Activated CD8-positive, alpha-beta memory T cell treated with anti-CD3 and anti-CD28 coated beads for 48 hours (primary cell): ENCODE measurements around the gene GABBR2.

ENCODE experiments used
- DNase-seq, 3 experiments: peaks; one replicate each; pipeline ENCODE4 v3.0.0-alpha.2; 2020; ENCODE audit warnings: low read depth in 2 of 3, low spot score in 2 of 3

GABBR2 gene

DNA sequence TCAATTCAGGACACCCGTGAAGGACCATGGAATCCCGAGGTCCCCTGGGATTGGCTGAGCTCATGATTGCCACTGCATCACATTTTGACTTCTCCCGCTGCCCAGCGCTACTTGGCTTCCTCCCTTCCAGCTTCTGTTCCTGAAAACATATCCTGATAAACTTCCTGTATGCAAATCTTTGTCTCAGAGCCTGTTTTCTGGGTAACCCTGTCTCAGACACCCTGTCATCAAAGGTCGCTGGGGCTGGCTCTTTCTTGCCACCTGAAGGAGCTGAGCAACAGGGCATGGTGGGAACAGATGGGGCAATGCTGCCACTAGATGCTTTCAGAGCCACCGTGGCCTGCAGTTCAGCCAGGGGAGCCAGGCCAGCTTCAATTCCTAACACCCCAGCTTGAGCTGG is 299.0 kb downstream of the GABBR2 start:
- no peak for DNase-seq

DNA sequence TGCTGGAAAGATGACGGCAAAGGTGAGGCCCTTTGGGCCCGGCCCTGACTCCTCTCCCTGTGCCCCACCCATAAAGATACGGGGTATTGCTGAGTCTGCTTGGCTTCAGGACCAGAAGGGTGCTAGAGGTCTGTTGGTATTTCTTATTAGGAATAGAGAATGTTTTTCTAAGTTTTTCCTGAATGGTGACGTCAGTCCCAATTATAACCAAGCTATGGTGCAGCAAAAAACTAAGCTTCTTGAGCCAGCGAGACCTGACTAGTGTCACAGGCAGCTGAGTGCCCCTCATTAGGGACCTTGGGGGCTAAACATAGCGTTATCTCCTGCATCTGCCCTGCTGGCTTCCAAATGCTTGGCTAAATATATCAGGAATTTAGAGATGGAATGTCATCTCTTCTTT is 302.3 kb downstream of the GABBR2 start:
- no peak for DNase-seq

DNA sequence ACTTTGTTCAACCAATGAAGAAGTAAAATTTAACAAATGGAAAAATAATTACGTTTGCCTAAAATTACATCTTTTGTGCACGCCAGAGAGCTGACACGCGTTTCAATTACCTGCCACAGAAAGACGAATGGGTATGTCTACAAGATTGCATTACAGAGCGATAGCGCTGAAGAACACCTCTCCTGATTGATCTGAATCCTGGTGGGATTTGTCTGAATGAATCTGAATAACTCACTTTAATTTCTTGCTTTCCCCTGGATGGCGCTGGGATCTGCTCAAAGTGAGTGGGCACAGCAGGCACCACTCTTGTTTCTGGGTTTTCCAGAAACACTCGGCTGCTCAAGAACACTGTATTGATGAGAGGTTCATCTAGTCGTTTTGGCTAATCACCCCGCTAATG is 304.5 kb downstream of the GABBR2 start:
- no peak for DNase-seq

DNA sequence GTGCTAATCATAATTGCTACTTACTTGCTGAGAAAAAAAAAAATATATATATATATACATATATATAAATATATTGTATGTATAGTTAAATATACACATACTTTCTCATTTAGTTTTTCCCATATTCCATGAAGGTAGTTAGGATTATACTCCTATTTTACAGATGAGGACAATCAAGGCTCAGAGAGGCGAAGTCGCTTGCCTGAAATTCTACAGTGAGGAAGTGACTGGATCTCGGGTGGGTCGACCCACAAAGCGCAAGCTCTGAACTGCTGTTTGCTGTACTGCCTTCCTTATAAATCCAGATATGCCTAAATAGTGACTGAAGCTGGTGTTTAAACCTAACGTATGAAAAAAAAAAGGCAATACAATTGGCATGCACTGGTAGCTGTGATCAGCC is 305.0 kb downstream of the GABBR2 start:
- no peak for DNase-seq

DNA sequence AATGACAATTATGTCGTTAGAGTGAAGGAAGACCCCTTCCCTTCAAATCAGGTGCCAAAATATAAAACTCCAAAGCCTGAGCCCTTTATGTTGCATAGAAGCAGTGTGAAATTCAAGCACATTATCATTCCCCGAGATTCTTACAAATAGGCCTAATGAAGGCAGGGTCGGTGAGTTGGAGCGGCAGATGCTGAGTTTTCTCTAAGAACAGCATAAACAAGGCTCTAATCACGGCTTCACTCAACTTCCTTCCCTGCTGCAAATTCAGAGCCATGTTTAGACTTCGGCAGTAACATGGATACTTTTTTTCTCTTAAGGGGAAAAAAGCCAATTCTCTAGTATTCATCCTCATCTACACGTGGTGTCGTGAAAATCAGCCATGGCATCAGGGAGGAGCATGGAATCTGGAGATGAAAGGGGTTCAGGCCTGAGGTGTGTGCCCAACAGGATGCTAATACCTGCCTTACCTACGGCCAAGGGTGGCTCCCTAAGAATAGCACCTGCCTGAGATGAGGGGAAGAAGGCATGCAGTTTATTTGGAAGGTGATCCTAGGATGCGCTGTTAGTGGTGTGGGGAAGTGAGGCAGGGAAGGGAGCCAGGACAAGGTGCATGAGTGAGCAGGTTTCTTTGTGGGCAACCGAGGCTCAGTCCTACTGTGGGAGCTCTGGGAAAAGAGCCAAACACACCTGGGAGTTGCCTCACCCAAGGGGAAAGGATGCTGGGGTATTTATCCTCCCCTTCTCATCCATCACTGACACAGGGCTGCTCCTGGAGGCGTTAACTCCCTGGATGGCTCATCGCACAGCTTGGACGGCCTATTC is 306.5 kb downstream of the GABBR2 start:
- no peak for DNase-seq

DNA sequence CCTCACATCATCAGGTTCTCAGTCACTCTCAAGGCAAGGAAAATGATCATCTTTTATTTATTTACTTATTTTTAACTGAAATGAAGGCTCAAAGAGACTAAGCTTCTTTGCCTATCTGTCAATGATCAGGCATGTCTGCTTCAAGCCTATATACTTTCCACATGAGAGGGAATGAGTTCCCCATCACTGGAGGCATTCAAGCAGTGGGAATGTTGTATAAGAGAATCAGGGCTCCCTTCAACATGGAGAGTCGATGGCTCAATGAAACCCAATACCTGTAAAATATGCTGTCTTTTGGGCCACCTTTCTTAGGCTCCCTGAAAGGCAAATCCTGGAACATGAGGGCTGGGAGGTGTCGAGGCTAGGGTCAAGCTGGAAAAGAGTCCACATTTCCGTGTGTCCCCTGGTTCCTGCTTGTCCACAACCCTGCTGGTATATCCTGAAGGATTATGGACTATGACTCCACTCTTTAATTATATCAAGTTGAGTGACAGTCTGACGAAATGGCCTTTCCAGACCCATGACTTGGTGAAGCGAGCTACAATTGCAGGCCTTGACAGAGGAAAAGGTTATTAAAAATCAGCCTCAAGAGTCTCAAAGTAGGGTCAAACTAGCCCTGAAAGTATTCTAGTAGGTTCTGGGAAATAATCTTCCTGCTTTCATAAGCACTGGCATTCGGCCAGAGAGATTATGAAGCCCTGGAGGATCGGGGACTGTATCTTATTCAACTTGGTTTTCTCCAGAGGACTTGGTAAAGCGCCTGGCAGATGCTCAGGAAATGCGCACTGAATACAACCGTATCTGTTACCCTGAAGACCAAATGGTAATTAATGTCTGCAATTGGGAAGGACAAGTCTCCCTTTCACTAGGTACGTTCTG is 307.4 kb downstream of the GABBR2 start:
- DNase-seq: no peak

DNA sequence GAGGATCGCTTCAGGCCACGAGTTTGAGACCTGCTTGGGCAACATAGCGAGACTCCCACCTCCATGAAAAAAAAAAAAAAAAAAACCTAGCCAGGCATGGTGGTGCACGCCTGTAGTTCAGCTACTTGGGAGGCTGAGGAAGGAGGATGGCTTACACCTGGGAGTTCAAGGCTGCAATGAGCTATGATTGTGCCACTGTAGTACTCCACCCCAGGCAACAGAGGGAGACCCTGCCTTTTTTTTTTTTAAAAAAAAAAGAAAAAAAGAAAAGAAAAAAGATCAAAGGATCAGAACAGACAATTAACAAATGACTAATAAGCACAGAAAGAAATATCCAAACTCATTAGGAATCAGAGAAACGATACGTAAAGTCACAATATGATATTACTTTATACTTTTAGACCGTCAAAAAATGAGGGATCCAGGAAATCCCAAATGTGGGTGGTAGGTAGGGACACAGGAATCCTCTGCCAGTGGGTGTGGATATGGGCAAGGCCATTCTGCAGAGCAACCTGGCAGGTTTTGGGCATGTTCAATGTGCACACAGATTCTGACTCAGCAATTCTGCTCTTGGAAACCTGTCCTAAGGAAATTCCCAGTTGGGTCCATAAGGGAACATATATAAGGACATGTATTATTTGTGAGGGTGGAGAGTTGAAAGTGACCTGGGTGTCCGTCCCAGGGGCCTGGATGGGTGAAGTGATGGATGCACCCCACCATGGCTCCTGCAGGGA is 308.6 kb downstream of the GABBR2 start:
- DNase-seq: no peak

DNA sequence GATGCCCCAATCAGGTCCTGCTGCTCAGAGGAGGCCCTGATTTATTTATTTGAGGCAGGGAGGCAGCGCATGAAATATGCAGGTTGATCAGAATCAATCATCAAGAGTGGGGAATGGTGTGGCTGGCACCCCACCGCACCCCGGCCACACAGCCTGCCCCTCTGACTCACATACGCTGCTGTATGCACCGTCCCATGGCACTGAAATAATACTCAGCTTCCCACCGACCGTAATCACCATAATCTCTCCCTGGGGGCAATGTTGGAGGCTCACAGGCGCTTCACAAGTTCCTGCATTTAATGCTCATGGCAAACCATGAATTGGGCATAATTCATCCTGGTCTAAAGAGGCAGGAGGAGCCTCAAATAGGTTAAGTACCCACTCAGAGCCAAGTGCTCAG is 312.1 kb downstream of the GABBR2 start:
- DNase-seq: no peak

DNA sequence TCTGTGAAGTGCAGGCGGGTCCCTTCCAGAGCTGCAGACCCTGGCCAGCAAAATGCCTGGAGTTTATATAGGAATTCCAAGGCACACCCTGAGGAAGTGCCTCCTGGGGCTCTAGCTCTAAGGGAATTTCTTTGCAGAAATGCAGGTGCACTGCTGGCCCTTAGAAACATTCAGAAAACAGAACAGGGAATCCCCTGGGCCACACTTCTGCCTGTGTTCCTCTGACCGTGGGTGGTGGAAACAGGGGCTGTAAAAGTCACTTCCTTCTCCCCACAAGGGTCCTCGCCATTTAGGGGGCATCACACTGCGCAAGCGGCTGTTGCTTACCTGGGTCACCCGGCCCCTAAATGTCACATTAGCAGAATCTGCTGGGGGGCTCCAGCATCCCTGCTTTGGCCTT is 312.5 kb downstream of the GABBR2 start:
- no peak for DNase-seq

DNA sequence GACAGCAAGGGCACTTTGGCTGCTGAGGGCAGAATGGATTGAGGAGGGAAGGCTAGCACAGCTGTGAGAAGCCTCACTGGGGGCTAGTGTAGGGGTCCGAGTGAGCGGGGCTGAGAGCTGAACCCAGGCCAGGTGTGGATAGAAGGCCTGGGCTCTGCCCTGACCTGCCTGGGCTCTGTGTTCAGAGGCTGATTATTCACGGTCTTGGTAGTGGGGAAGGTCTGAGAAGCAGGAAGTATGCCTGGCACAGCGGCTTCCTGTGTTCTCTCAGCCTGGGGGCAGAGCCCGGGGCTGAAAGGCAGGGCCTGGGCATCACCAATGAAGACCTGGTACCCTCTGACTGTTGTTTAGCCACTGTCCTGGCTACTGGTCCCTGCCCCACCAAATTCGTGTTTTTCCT is 316.9 kb downstream of the GABBR2 start:
- no peak for DNase-seq

DNA sequence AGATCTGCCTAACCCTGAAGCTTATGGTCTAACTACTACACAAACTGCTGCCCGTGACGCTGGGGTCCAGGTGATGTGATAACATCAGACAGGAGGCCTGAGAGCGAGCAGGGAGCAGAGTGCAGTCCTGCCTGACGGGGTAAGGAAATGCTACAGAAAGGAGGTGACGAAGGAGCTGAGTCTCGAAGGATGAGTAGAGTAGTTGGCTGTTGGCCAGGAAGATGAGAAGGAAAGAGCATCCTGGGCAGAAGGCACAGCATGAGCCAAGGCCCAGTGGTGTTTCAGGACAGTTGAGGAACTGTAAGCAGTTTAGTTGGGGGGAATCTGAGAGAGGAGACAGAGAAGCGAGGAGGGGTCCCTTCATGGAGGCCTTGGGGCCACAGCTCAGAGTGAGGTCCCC is 317.3 kb downstream of the GABBR2 start:
- no peak for DNase-seq

DNA sequence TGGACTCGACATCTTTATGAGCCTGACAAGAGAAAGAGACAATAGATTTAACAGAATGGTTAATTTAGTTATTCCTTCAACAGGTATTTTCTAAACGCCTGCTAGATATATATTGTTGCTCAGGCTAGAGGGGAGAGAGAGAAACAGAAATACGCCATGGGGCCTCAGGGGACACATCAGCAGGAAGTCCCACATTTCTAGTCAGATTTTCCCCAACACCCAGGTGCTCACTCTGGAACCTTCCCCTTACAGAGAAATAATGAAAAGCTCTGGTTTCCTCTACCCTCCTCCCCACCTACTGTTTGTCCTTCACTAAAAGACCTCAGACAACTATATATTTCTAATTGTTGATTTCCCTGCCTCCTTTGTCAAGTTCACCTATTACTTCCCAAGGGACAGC is 323.0 kb downstream of the GABBR2 start:
- no peak for DNase-seq

DNA sequence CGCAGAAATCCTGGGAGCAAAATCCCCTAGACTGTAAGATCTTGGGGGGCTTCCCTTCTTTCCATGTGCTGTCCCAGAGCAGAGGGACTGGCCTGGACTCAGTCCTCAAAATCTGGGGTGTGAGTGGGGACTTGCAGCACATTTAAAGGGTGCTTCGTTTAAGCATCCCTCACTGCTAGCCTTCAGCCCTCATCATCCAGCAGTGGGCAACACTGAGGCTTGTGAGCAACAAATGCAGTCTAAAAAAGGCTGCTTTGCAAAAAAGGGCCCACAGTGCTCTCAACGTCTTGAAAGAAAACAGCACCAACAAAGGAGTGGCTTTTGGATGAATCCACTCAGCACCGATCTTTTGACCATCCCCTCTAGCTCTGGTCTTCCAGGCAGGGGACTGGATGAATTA is 325.0 kb downstream of the GABBR2 start:
- DNase-seq: no peak

DNA sequence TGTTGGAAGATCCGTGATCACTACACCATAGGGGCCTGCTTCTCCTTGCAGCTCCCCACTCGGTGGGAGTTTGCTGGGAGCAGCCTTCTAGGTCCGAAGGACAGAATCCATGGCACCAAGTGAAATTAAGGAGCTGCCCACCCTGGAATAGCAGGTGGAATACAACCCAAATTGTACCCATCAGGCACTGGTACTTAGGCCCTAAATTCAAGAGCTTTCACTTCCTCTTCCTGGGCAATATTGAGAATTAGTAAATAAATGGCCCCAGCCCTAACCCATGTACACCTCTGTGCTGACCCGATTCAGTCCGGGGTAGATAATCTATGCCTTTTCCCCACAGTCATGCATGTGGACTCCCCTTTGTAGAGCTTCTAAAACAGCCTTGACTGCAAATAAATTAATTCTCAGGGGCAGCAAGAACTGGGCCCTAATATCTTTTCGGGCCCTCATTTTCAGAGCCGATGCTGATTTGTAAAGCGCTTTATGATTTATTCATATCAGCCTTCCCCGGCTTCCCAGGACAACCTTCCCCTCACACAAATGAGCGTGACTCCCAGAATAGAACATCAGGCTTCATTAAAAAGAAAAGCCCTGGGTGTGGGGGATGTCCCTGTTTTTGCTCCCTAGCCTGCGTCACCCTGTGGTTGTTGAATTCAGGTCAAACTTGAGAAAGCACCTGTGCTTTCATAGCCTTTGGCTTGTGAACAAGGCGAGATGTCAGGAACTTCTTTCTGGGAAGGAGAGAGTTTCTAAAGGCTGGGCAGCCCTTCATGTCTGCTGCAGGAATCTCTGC is 327.2 kb downstream of the GABBR2 start:
- DNase-seq: no peak

DNA sequence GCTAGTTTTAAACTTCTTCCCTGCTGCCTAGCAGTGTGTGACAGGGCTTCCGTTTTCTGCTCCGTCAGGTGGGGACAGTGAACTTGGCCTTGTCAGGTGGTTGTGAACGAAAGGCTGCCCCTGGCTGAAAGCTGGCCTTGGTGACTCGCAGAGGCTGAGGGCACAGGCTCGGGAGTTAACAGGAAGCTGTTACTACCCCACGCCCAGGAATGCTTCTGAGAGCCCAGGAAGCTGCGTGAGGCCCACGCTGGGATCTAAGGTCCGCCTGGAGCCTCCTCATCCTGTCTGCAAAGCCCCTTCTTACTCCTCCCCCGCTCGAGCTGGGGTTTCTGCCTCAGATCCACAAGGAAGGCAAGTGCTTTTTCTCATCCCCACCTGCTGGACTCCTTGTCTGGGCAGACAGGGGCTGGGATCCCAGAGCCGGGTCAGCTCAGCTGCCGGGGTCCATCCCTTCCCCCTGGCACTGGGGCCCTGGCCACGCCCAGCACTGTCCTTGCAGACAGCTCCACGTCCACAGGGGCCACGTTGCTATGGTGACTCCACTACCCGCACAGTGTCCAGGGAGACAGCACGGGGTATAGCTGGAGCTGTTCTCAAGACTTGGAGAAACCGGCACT is 328.6 kb downstream of the GABBR2 start:
- DNase-seq: no peak

DNA sequence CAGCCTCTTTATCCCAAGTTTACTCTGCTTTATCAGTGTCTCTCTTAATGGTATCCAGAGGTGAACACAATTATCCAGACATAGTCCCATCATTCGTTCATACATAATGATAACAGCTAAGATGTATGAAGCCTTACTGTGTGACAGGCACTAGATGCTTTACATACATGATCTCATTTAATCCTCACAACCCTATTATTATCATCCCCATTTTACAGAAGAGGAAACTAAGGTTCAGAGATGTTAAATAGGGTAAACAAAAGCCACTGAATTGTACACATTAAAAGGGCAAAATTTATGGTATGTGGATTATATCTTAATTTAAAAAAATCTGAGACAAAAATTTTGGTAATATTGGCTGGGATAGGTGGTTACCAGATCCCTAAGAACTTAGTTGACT is 329.2 kb downstream of the GABBR2 start:
- DNase-seq: no peak

DNA sequence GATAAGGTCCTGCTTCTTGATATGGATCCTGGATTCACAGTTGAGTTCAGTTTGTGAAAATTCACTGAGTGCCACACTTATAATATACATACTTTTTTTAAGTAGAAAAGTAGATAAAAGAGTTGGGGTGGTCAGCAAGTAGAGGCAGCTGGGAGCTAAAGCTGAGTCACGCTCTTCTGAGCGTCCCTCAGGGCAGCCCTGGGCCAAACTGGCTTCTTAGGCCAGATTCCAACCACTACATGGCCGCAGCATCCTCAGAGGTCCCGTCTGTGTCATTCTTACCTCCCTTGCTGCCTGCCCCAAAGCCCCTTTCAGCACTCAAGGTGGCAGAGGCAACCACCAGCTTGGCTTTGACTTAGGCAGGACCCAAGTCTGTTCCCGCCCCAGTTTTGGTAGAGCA is 329.9 kb downstream of the GABBR2 start:
- DNase-seq: no peak

DNA sequence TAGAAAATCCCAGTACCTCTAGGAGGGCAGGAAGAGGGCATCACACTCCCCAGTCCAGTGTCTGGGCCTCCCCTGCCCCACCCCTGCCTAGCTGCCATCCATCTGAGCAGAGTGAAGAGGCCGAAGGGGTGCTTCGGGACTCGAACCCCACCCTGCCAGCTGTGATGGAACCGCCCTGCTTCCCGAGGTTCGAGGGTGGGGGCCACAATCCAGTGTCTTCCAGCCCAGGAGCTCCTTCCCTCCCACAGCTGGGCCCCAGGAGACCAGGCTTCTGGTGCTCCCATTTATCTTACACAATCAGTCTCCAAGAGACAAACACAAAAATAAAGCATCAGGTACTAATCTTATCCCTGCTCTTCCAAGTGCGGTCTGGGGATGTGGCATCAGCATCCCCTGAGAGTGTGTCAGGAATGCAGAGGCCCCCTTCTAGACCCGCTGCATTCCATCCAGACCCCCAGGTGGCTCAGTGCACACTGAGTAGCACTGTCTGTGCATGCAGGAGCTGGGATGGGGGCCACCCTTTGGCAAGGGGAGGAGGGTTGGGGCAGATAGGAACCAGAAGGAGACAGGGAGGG is 330.4 kb downstream of the GABBR2 start:
- DNase-seq: no peak

DNA sequence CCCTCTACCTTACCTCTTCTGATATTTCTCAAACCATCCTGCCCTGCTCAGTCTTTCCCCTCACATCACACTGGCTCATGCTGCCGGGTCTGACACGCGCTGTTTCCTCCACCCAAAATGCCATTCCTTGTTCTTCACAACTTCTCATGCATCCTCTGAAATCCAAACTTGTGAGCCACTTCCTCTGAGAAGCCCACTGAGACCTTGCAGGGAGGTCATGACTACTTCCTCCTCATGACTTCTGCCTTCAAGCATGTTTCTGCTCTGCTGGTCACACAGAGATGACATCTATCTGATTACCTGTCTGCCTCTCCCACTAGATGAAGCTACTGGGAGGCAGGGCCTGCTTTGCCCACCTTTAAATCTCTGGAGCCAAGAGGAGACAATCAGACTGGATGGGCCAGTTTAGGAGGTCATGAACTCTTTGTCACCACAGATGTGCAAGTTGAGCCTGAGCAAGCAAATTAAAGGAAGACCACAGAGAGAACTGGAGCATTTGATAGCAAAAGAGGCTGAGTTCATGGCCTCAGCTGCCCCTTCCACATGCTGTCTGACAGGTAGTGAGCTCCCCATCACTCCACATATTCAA is 333.5 kb downstream of the GABBR2 start:
- no peak for DNase-seq
